HUES48 (cell line): Measurements from ENCODE around the gene TPO.
"Not testable (repeated sequence)": the region's sequence is repeated elsewhere in the genome, so short reads cannot be mapped to it uniquely, and the experiment has no call there.

ENCODE experiments used
- H3K27ac ChIP-seq: one replicate; pipeline ENCODE4 v1.7.0; 2013; ENCODE audit warnings: low read depth, low read length, inconsistent platforms
- H3K27me3 ChIP-seq: 2 replicates; pipeline ENCODE4 v1.6.1; 2013; ENCODE audit warnings: mild to moderate bottlenecking, low read length; ENCODE audit not compliant: control insufficient read depth, insufficient read depth
- H3K36me3 ChIP-seq: 2 replicates; pipeline ENCODE4 v1.6.1; 2013; ENCODE audit warnings: low read length; ENCODE audit not compliant: control insufficient read depth, insufficient read depth
- H3K4me1 ChIP-seq: 2 replicates; pipeline ENCODE4 v1.6.1; 2013; ENCODE audit warnings: mild to moderate bottlenecking, low read length; ENCODE audit not compliant: control insufficient read depth, insufficient read depth
- H3K4me3 ChIP-seq: 2 replicates; pipeline ENCODE4 v1.5.1; 2013; ENCODE audit warnings: mild to moderate bottlenecking, low read depth, low read length
- H3K9ac ChIP-seq: 2 replicates; pipeline ENCODE4 v1.6.1; 2013; ENCODE audit warnings: mild to moderate bottlenecking, low read depth, low read length, moderate library complexity
- H3K9me3 ChIP-seq: 2 replicates; pipeline ENCODE4 v1.6.1; 2013; ENCODE audit warnings: low read length; ENCODE audit not compliant: control insufficient read depth, insufficient read depth

TPO gene

GRCh38 chr2:1381644-1382043, 31.6 kb upstream of the TPO start:
- Histone ChIP-seq H3K9me3 (no peaks in the 10 kb centered on the region), H3K27ac (no peak overlapping the region), H3K4me1 (no peaks in the 10 kb centered on the region; the same call in 1 of the 2 replicates), H3K9ac (no peak overlapping the region), H3K36me3 (no peaks in the 10 kb centered on the region), H3K4me3 (no peak overlapping the region), H3K27me3 (no peaks in the 10 kb centered on the region)

- not testable (repeated sequence) for H3K27me3 ChIP-seq, H3K9ac ChIP-seq, H3K9me3 ChIP-seq, H3K4me1 ChIP-seq, H3K27ac ChIP-seq, H3K36me3 ChIP-seq
- peak overlapping the region; percentile 56 for H3K4me3 ChIP-seq
These were observed 25.1 kb upstream of the TPO start for GRCh38 chr2:1387954-1388725.

- H3K27ac ChIP-seq, H3K4me1 ChIP-seq, H3K4me3 ChIP-seq, H3K9ac ChIP-seq, H3K36me3 ChIP-seq, H3K27me3 ChIP-seq, H3K9me3 ChIP-seq: not testable (repeated sequence)
These were observed 23.1 kb upstream of the TPO start for GRCh38 chr2:1390118-1390517.

- Histone ChIP-seq H3K27ac (no peak overlapping the region), H3K9ac (no peak overlapping the region), H3K4me3 (no peak overlapping the region), H3K9me3 (no peaks in the 10 kb centered on the region), H3K4me1 (no peaks in the 10 kb centered on the region), H3K36me3 (no peaks in the 10 kb centered on the region), H3K27me3 (no peaks in the 10 kb centered on the region)
These were observed 19.9 kb upstream of the TPO start for GRCh38 chr2:1393321-1393720.

- H3K36me3 ChIP-seq = no peaks in the 10 kb centered on the region
- no peaks in the 10 kb centered on the region for H3K4me1 ChIP-seq
- H3K27me3 ChIP-seq = no peaks in the 10 kb centered on the region
These were observed 18.4 kb upstream of the TPO start for GRCh38 chr2:1394709-1395408.

GRCh38 chr2:1397350-1397749, 15.9 kb upstream of the TPO start:
- H3K4me1 ChIP-seq = no peaks in the 10 kb centered on the region
- no peaks in the 10 kb centered on the region for H3K36me3 ChIP-seq

More at GRCh38 chr2:1394709-1395408, 18.4 kb upstream of the TPO start:
- Histone ChIP-seq H3K27ac (no peak overlapping the region), H3K9me3 (no peaks in the 10 kb centered on the region), H3K9ac (no peak overlapping the region; the same call in 1 of the 2 replicates), H3K4me3 (no peak overlapping the region)

GRCh38 chr2:1398191-1398590, 15.1 kb upstream of the TPO start:
- no peak overlapping the region for H3K27ac ChIP-seq
- no peaks in the 10 kb centered on the region for H3K9me3 ChIP-seq
- H3K27me3 ChIP-seq = no peaks in the 10 kb centered on the region
- no peaks in the 10 kb centered on the region for H3K36me3 ChIP-seq
- H3K9ac ChIP-seq = no peak overlapping the region
- no peak overlapping the region for H3K4me3 ChIP-seq
- H3K4me1 ChIP-seq = no peaks in the 10 kb centered on the region

More at GRCh38 chr2:1397350-1397749, 15.9 kb upstream of the TPO start:
- no peak overlapping the region for H3K9ac ChIP-seq
- no peak overlapping the region for H3K4me3 ChIP-seq
- no peak overlapping the region for H3K27ac ChIP-seq
- H3K9me3 ChIP-seq = no peaks in the 10 kb centered on the region
- no peaks in the 10 kb centered on the region for H3K27me3 ChIP-seq

- Histone ChIP-seq H3K4me3 (no peak overlapping the region), H3K36me3 (no peaks in the 10 kb centered on the region), H3K27ac (no peak overlapping the region), H3K9me3 (no peaks in the 10 kb centered on the region), H3K9ac (no peak overlapping the region), H3K27me3 (no peaks in the 10 kb centered on the region), H3K4me1 (no peaks in the 10 kb centered on the region)
These were observed 12.1 kb upstream of the TPO start for GRCh38 chr2:1400943-1401735.

- Histone ChIP-seq H3K9me3 (no peaks in the 10 kb centered on the region), H3K9ac (no peak overlapping the region), H3K27me3 (no peaks in the 10 kb centered on the region), H3K4me3 (no peak overlapping the region), H3K27ac (no peak overlapping the region), H3K36me3 (no peaks in the 10 kb centered on the region), H3K4me1 (no peaks in the 10 kb centered on the region)
These were observed 11.2 kb upstream of the TPO start for GRCh38 chr2:1402064-1402463.

- Histone ChIP-seq H3K36me3 (no peaks in the 10 kb centered on the region), H3K9ac (no peak overlapping the region), H3K4me3 (no peak overlapping the region), H3K4me1 (no peaks in the 10 kb centered on the region), H3K27ac (no peak overlapping the region), H3K27me3 (no peaks in the 10 kb centered on the region), H3K9me3 (no peaks in the 10 kb centered on the region)
These were observed 9.7 kb upstream of the TPO start for GRCh38 chr2:1403565-1403964.

GRCh38 chr2:1405124-1405523, 8.1 kb upstream of the TPO start:
- H3K27me3 ChIP-seq = no peaks in the 10 kb centered on the region; the same call in 1 of the 2 replicates
- no peaks in the 10 kb centered on the region for H3K36me3 ChIP-seq
- no peaks in the 10 kb centered on the region for H3K9me3 ChIP-seq
- H3K4me3 ChIP-seq = no peak overlapping the region
- no peak overlapping the region for H3K9ac ChIP-seq
- no peaks in the 10 kb centered on the region for H3K4me1 ChIP-seq
- H3K27ac ChIP-seq = no peak overlapping the region
